ENCODE results near the gene AKAP10. TPM values are rescaled to one million over a fixed set of nuclear protein-coding genes. Genes with fewer than 3 reads are reported as not detected.

The AKAP10 gene
- total and polyA plus RNA-seq, 8 donors = 27.9 to 35.2 (median 32.3) TPM

DNA sequence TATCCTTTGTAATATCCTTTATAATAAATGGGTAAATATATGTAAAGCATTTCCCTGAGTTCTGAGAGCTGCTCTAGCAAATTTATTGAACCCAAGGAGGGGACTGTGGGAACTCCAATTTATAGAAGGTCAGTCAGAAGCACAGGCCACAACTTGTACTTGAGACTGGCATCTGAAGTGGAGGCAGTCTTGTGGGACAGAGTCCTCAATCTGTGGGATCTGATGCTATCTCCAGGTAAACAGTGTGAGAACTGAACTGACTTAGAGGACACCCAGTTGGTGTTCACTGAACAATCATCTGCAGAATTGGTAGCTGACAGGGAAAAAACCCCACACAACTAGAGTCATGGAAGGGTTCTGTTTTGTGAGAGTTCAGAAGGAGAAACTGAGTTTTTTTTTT lies 34.0 kb downstream of the AKAP10 start:
- peaks cover 7 to 14% of the 10 kb centered on the region in 2 donors for H3K4me1 ChIP-seq
- H3K27me3 ChIP-seq = no peaks in the 10 kb centered on the region
- DNase-seq (no peak), ATAC-seq (no peak)
- TF ChIP-seq CTCF (IDR thresholded peaks at IDR 0.05) = no peak
- intact Hi-C loops (cut with DNase I) = no loop called here
- no peak overlapping the region for H3K4me3 ChIP-seq
- peaks cover 0 to 76% of the 10 kb centered on the region in 2 donors for H3K36me3 ChIP-seq
- no peak overlapping the region for H3K27ac ChIP-seq
- H3K9me3 ChIP-seq = no peaks in the 10 kb centered on the region

- Histone ChIP-seq H3K36me3 (peaks cover 0 to 76% of the 10 kb centered on the region in 2 donors), H3K9me3 (no peaks in the 10 kb centered on the region), H3K27ac (no peak overlapping the region), H3K4me3 (no peak overlapping the region), H3K4me1 (peaks cover 4 to 12% of the 10 kb centered on the region in 2 donors), H3K27me3 (no peaks in the 10 kb centered on the region)
- DNase-seq = no peak
- no peak for ATAC-seq
- intact Hi-C loops (cut with DNase I) = no loop called here
- no peak for TF ChIP-seq CTCF (IDR thresholded peaks at IDR 0.05)
Measured at GRCh38 chr17:19943026-19943425, 34.6 kb downstream of the AKAP10 start.

DNA sequence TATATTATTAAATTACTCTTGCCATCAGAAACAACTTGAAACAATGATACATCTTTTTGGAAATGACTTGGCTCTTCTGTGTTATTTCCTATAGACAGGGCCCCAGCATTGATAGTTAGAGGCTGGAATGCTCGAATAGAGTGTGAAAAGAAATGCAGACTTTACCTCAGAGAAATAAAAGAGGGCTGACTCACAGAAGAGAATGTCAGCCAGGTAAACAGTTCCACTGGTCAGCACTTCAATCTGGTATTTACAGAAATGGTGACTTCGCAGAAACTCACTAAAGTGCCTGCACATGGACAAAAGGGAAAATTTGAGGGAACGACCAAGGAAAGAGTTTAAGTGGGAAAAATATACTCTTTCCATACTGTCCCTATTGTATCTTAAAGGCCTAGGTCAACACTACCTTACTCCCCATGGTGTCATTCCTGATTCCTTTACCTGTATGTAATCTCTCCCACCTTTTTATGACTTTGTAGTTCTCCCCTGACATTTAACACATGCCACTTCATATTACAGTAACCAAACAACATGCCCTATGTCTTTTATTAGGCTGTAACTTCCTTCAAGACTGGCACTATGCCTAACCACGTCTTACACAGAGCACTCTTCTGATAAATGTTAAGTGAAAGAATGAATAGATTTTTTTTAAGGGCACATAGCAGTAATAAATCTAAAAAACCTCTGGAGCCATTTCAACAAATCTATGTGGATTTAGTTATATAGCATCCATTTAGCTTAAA lies 36.7 kb downstream of the AKAP10 start:
- Histone ChIP-seq H3K36me3 (peaks cover 0 to 78% of the 10 kb centered on the region in 2 donors), H3K4me1 (peaks cover 4 to 10% of the 10 kb centered on the region in 2 donors), H3K4me3 (no peak overlapping the region), H3K27ac (peak overlapping the region; percentile 51 to 73), H3K27me3 (no peaks in the 10 kb centered on the region), H3K9me3 (no peaks in the 10 kb centered on the region)
- TF ChIP-seq CTCF (IDR thresholded peaks at IDR 0.05) = no peak
- ATAC-seq (peak; percentile 83), DNase-seq (peak in 2 of 4 donors; percentile 4 to 42)
- intact Hi-C loops (cut with DNase I) = no loop called here

DNA sequence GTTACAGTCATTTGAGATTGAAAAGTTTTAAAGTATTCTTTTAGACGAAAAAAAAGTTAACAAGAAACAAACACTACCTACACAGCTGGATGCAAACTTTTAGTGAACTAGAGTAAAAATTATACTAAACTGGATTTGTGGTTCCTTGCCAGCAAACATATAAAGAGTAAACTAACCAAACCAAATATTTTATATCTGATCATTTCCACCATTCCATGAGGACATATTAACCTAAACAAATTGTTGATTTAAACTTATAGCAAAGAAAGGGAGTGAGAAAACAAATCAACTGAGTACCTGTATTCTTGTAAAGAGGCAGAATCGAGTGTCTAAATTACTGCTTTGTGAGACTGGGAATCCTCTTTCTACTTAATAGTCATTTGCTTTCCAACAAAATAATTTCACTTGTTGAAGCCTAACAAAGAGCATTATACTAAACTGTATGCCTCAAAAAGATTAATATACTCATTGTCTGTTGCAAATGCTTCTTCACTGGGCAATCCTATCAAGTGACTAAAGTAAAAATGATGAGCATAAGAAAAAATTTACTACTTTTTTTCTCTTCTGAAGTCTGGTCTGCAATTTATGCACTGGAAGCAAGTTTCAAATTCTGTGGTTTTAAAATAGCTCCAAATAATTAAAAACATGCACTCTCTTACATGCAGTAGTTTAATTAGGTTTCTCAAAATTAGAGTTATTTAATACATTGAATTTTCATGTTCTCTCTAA lies 37.5 kb downstream of the AKAP10 start:
- no peaks in the 10 kb centered on the region for H3K9me3 ChIP-seq
- peak overlapping the region; percentile 51 to 73 for H3K27ac ChIP-seq
- no peaks in the 10 kb centered on the region for H3K27me3 ChIP-seq
- H3K4me1 ChIP-seq = peaks cover 4 to 10% of the 10 kb centered on the region in 2 donors
- no peak for ATAC-seq
- H3K36me3 ChIP-seq = peaks cover 0 to 80% of the 10 kb centered on the region in 2 donors
- DNase-seq = no peak
- intact Hi-C loops (cut with DNase I) = no loop called here
- no peak overlapping the region for H3K4me3 ChIP-seq
- no peak for TF ChIP-seq CTCF (IDR thresholded peaks at IDR 0.05)

DNA sequence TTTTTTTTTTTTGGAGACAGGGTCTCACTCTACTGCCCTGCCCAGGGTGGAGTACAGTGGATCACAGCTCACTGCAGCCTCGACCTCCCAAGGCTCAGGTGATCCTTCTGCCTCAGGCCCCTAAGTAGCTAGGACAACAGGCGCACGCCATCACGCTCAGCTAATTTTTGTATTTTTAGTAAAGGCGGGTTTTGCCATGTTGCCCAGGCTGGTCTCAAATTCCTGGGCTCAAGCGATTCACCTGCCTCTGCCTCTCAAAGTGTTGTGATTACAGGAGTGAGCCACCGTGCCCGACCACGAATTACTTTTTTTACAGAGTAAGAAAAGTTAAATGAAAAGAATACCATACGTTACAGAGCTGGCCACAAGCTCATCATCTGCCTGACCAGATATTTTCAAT lies 38.9 kb downstream of the AKAP10 start:
- no peak for TF ChIP-seq CTCF (IDR thresholded peaks at IDR 0.05)
- no peak for DNase-seq
- H3K4me3 ChIP-seq = no peak overlapping the region
- H3K27ac ChIP-seq = no peak overlapping the region
- intact Hi-C loops (cut with DNase I) = no loop called here
- H3K4me1 ChIP-seq = peaks cover 4 to 10% of the 10 kb centered on the region in 2 donors
- H3K9me3 ChIP-seq = no peaks in the 10 kb centered on the region
- ATAC-seq = no peak
- H3K27me3 ChIP-seq = no peaks in the 10 kb centered on the region
- peaks cover 0 to 85% of the 10 kb centered on the region in 2 donors for H3K36me3 ChIP-seq
